ENCODE data around the gene BMF.

BMF gene

GRCh38 chr15:40046721-40047414, 61.8 kb downstream of the BMF start:
- no peak overlapping the region for H3K27ac ChIP-seq
- TF ChIP-seq, protein P1, sequence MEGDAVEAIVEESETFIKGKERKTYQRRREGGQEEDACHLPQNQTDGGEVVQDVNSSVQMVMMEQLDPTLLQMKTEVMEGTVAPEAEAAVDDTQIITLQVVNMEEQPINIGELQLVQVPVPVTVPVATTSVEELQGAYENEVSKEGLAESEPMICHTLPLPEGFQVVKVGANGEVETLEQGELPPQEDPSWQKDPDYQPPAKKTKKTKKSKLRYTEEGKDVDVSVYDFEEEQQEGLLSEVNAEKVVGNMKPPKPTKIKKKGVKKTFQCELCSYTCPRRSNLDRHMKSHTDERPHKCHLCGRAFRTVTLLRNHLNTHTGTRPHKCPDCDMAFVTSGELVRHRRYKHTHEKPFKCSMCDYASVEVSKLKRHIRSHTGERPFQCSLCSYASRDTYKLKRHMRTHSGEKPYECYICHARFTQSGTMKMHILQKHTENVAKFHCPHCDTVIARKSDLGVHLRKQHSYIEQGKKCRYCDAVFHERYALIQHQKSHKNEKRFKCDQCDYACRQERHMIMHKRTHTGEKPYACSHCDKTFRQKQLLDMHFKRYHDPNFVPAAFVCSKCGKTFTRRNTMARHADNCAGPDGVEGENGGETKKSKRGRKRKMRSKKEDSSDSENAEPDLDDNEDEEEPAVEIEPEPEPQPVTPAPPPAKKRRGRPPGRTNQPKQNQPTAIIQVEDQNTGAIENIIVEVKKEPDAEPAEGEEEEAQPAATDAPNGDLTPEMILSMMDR (conservative IDR thresholded peaks at IDR 0.05), result no peak

GRCh38 chr15:40045572-40046217, 63.0 kb downstream of the BMF start:
- H3K27ac ChIP-seq, result peak overlapping the region; percentile 47
- TF ChIP-seq, protein P1 (conservative IDR thresholded peaks at IDR 0.05), result no peak

DNA sequence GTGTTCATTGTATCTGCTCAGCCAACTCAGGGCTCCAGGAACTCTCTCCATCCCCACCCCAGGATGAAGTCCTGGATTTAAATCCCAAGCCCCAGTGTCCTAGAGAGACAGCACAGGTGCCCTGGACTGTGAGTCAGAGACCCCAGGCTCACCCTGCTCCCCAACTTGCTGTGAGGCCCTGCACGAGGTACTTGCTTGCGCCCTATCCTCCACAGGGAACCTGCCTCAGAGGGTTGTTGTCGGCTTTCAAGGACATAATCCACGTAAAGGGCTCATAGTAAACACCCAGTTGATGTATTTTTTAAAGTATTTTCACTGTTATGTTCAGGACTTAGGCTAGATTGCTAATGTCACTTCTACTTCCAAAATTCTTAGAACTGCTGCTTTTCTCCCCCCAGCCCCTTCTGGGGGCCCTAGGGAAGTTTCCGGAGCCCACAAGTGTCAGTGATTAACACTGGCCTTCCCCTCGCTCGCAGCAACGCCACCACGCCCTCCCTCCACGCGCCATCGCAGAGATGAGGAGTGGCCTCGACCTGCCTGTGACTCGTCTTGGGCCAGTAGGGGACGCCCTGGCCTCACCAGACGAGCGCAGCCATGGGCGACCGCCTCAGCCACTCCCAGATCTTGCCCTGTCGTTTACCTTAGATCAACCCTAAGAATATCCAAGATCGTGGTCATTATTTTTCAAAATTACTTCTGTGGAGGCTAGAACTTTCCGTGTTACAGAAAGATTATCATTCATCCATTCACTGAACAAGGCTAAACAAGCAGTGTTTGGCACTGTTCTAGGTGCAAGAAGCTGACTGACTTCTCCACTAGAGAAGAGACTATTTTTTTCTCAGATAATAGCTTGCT, 63.7 kb downstream of the BMF start:
- peak overlapping the region; percentile 47 for H3K27ac ChIP-seq
- TF ChIP-seq, protein P1 (conservative IDR thresholded peaks at IDR 0.05), result peak; percentile 98

GRCh38 chr15:40043927-40044716, 64.6 kb downstream of the BMF start:
- peak overlapping the region; percentile 47 for H3K27ac ChIP-seq
- TF ChIP-seq, protein P1 (conservative IDR thresholded peaks at IDR 0.05), result no peak

- H3K27ac ChIP-seq, result no peak overlapping the region
These were observed 65.8 kb downstream of the BMF start for GRCh38 chr15:40042791-40043320.

GRCh38 chr15:40040770-40041169, 67.9 kb downstream of the BMF start:
- TF ChIP-seq, protein P1 (conservative IDR thresholded peaks at IDR 0.05), result no peak
- H3K27ac ChIP-seq, result no peak overlapping the region

More at GRCh38 chr15:40042791-40043320, 65.8 kb downstream of the BMF start:
- TF ChIP-seq, protein P1 (conservative IDR thresholded peaks at IDR 0.05), result no peak
